HG02884 (cell line): ENCODE measurements around the gene EXOC4.
"Not testable (repeated sequence)": the region's sequence is repeated elsewhere in the genome, so short reads cannot be mapped to it uniquely, and the experiment has no call there.

Source experiments
- ATAC-seq: cut with Tn5 transposase; IDR thresholded peaks from one replicate; pipeline ENCODE4 v1.9.1; 2021; ENCODE audit warnings: mild to moderate bottlenecking, moderate library complexity; ENCODE audit not compliant: unreplicated experiment

The EXOC4 gene

DNA sequence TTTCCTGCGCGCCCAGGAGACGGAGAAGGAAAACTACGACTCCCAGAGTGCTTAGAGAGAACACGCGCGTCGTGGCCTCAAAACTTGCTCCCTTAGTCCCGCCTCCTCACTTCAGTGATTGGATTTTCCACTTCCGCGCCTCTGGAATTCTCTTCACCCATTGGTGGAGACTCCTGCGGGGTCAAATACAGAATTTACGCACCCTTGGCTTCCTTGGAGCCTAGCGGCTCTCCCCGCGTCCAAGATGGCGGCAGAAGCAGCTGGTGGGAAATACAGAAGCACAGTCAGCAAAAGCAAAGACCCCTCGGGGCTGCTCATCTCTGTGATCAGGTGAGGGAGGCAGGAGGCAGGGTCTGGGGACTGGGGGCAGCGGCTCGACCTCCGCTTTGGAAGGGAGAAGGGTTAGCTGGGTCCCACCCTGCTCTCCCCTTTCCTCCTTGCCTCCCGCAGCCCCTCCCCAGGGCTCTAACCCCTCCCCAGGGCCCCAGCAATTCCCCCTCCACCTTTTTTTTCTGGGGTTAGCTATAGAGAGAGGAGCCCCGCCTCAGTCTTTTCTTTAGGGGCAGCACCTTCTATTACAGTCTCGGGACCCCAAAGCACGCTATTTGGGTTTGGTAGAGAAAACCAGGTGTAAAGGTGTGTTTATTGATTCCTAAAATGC, at the start of gene EXOC4:
Gene EXOC4, plus strand, starts transcription at position 221 of the 661 bp plus-strand sequence.
- peak; percentile 96 for ATAC-seq

DNA sequence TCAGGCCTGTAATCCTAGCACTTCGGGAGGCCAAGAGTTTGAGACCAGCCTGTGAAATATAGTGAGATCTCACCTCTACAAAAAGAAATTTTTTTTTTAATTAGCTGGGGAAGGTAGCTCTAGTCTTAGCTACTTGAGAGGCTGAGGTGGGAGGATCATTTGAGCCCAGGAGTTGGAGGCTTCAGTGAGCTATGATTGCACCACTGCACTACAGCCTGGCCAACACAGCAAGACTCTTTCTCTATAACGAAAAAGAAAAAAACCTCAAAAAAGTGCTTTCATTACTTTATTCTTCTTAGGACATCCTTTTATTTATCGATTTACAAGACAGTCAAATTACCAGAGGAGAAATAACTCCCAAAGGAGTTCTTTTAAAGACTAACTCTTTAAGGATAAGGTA, 49.4 kb upstream of the EXOC4 start:
- ATAC-seq, result no peak

- no peak for ATAC-seq
These were observed 45.2 kb upstream of the EXOC4 start for GRCh38 chr7:133207687-133208086.

- not testable (repeated sequence) for ATAC-seq
These were observed 42.1 kb upstream of the EXOC4 start for GRCh38 chr7:133210817-133211216.

DNA sequence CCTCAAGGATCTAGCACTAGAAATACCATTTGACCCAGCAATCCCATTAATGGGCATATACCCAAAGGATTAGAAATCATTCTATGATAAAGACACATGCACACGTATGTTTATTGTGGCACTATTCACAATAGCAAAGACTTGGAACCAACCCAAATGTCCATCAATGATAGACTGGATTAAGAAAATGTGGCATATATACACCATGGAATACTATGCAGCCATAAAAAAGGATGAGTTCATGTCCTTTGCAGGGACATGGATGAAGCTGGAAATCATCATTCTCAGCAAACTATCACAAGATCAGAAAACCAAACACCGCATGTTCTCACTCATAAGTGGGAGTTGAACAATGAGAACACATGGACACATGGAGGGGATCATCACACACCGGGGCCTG, 39.1 kb upstream of the EXOC4 start:
- ATAC-seq, result not testable (repeated sequence)

- ATAC-seq, result no peak
These were observed 35.1 kb upstream of the EXOC4 start for GRCh38 chr7:133217773-133218172.

DNA sequence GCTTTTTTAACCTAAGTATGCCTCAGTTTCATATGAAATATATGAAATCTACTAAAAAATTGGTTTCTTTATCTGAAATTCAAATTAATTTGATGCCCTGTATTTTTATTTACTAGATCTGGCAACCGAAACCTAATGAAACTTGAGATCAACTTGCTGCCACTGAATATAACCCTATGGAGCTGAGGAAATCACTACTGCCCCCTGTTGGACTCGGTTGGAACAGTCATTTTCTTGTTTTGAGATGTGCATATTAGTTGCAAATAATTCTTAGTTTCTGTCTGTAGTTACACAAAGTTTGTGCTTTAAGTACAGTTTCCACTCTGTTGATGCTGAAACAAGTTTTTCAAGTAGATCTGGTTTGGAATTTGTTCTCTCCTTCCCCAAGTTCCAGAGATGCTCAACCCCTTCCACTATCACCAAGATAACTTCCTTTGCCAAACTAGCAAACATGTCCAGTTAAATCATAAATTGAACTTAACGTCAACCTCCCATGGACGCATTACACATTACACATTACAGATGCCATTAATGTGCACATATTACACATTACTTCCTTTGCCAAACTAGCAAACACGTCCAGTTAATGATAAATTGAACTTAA, 22.2 kb upstream of the EXOC4 start:
- no peak for ATAC-seq

DNA sequence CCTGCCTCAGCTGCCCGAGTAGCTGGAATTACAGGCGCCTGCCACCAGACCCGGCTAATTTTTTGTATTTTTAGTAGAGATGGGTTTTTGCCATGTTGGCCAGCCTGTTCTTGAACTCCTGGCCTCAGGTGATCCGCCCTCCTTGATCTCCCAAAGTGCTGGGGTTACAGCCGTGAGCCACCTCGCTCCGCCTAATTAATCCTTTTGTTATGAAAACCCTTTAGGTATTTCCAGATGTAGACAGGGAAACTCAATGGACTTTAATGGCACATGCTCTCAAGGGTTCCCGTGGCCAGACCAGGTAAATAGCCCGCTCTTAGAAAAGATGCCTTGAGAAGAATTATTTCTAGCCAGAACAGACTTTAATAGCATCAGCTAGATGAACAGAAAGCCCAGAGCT, 19.7 kb upstream of the EXOC4 start:
- no peak for ATAC-seq

GRCh38 chr7:133234961-133235875, 17.7 kb upstream of the EXOC4 start:
- ATAC-seq, result no peak

- ATAC-seq, result no peak
These were observed 15.3 kb upstream of the EXOC4 start for GRCh38 chr7:133237545-133237944.

GRCh38 chr7:133240302-133240701, 12.6 kb upstream of the EXOC4 start:
- no peak for ATAC-seq

DNA sequence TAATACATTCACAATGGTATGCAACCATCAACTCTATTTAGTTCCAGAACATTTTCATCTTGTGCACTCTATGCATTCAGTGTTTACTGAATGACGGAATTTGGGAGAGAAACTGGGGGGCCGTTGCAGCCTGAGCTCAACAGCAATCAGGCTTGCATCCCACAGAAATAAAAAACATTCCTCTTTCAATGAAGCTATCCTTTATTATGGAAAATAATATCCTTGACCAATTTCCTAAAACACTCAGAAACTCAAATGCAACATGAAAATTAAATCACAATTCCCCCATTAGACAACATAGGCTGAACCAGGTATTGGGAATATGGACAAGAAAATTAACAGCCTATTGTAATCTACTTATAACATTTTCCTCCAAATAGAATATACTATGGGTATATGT, 6.3 kb upstream of the EXOC4 start:
- no peak for ATAC-seq

DNA sequence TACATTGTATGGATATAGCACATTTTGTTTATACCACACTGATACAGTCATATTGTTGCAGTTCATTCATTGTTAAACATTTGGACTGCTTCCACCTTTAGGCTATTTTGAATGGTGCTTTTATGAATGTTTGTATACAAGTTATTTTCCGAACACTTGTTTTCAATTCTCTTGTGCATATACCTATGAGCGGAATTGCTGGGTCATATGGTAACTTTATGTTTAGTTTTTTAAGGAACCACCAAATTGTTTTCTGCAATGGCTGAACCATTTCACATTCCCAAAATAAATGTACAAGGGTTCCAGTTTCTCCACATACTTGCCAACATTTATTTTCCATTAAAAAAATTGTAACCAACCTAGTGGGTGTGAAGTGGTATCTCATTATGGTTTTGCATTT, 4.0 kb upstream of the EXOC4 start:
- ATAC-seq, result no peak

DNA sequence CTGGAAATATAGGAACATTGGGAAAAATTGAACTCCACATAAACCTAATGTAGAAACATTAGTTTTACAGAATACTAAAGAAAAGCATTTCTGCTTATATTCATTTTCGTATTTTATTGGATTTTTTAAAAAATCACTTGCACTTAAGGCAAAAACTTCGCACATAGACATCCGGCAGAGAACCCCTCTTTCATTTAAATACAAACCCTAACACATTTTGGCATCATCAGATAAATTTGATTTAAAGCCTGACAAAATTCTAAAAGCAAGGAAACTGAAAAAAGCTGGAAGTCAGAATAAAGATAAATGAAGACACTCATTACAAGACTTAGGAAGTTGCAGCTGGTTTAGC, 396 bp upstream of the EXOC4 start:
- no peak for ATAC-seq

GRCh38 chr7:133253519-133253875, 619 bp downstream of the EXOC4 start:
- ATAC-seq, result no peak

DNA sequence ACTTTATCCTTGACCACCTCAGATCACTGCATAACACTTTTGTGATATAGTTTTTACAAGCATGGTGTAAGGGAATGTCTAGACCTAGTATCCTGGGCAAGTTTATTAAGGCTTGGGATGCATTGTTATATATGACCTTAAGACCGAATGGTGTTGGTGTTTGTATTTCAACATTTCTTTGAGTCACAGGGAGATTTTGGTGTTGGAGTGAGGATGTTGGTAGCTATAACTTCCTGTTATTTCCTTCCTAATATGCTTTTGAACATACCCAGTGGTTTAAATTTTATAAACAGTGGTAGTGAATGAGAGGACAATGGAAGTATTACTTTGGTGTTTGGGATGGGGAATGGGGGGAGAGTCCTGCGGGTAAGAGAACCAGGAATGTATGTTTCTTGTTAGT, 2.6 kb downstream of the EXOC4 start:
- ATAC-seq, result no peak

DNA sequence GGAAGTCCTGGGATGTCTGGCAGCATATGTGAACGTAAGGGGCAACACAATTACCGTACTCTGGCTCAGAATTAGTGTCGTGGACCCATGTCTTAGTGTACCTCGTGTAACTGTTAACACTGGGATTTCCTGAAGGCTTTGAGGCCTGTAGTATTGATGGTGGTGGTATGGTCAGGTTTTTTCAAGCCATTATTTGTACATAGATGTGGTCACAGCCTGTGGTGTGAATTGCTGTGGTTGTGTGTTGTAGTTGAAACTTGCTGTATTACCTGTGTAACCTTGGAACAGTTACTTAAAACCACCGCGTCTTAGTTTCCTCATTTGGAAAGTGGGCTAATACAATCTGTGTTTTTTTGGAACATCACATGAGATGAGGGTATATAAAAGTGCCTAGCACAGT, 5.3 kb downstream of the EXOC4 start:
- ATAC-seq, result no peak

DNA sequence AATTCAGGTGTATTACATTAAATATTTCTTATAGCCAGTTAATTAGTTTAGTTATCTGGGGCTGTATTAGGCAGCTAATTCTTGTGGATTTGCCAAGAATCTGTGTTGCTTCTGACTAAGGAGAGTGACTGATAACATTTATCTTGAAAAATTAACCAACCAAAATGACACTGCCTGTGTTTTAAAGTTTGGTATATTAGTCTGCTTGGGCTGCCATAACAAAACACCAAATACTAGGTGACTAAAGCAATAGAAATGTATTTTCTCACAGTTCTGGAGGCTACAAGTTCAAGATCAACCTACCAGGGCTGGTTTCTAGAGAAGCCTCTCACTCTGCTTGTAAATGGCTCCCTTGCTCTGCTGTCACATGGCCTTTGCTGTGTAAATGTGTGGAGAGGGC, 12.9 kb downstream of the EXOC4 start:
- ATAC-seq, result no peak

- no peak for ATAC-seq
These were observed 15.5 kb downstream of the EXOC4 start for GRCh38 chr7:133268355-133268754.

DNA sequence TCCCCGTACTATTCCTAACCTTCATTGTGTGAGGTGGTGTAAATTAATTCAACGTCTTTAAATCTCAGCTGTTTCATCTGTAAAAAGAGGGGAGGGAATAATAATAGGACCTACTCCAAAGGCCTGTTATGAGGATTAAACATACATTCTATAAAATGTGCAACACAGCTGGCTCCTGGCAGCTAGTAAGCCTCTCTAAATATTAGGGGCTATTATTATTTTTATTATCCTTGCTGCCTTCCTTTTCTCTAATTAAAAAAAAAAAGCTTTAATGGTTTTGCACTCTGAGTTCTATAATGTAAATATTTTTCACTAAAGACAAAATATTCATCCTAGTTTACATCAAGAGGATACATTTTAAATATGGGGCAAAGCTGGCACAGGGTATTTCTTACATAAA, 19.5 kb downstream of the EXOC4 start:
- ATAC-seq, result no peak

GRCh38 chr7:133273227-133273626, 20.3 kb downstream of the EXOC4 start:
- no peak for ATAC-seq

GRCh38 chr7:133274265-133274664, 21.4 kb downstream of the EXOC4 start:
- ATAC-seq, result no peak
